ENCODE measurements around the gene ARHGAP25.

DNA sequence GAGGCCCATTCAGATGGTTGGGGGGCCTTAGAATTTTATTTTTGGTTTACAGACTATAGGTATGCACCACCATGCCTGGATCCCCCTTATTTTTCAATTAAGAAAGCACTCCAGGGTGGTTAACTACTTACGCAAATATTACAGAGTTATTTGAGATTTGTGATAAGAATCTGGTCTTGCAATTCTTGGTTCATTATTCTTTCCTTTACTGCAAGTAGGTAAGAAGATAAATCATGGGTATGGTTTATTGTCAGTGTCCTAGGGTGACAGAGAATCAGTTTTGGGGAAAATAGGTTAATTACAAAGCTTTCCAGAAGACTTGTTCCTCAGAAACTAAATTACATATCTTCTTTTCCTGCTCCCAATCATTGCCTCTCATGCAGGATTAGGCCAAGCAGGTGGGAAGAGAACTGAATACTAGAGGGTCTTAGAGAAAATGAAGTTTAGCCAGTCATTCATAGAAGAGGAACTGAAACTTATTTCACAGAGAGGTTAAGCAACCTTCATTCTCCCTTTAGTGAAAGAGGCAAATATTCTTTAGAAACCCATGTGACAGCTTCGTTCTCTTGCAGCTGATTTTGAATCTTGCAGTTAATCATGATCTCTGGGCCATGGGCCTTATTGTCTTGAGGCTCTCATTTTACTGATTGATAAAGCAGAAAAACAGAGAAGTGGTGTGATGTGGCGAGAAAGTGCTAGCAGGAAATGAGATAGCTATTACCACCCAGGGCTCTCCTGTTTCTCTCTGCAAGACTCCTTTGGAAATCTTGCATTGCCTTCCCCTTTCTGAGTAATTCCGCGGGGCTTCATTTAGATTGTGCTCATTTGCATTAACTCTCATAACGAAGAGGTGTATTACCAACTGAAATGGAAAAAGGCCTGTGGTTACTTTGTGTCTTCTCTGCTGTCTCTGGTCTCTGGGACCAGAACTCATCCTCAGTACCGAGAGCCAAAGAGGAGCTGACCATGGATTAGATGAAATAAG is 44.8 kb upstream of the ARHGAP25 start:
- TF ChIP-seq, protein P1, sequence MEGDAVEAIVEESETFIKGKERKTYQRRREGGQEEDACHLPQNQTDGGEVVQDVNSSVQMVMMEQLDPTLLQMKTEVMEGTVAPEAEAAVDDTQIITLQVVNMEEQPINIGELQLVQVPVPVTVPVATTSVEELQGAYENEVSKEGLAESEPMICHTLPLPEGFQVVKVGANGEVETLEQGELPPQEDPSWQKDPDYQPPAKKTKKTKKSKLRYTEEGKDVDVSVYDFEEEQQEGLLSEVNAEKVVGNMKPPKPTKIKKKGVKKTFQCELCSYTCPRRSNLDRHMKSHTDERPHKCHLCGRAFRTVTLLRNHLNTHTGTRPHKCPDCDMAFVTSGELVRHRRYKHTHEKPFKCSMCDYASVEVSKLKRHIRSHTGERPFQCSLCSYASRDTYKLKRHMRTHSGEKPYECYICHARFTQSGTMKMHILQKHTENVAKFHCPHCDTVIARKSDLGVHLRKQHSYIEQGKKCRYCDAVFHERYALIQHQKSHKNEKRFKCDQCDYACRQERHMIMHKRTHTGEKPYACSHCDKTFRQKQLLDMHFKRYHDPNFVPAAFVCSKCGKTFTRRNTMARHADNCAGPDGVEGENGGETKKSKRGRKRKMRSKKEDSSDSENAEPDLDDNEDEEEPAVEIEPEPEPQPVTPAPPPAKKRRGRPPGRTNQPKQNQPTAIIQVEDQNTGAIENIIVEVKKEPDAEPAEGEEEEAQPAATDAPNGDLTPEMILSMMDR (IDR thresholded peaks at IDR 0.05), result no peak
- TF ChIP-seq EZH2phosphoT487 (IDR thresholded peaks at IDR 0.05), result no peak
